Measurements from ENCODE around the gene FARSB.
"Not testable (repeated sequence)": the region's sequence is repeated elsewhere in the genome, so short reads cannot be mapped to it uniquely, and the experiment has no call there.

FARSB gene

DNA sequence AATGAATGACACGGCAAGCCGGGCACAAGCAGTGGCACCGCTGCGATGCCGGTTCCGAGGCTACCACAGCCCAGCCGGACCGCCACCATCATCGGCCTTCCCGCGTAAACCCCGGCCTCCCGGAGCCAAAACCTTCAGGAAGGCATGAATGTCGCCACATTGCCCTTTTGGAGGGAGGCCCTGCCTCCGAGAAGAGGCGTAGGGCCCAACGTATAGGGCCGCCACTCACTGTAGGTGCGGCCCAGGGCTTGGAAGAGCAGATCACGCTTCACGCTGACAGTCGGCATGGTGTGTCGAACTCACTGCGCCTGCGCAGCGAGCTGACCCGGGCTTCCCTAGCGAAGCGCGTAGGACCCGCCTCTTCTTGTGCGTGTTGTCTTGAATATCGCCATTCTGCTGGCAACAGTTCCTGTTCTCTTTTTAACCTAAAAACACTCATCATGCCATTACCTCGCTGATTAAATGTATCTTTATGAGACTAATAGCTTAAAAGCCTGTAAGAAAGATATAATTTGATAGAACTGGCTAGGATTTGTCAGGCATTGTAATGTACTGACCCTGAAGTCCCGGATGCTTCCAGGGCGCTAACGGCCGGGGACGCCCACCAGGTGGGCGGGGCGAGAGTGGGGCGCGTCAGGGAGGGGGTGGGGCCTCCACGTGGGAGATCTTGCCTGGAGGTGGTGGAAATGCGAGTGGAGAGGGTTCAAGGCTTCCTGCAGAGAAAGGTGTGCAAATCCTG, at the start of gene FARSB:
Gene FARSB (minus strand): TSS at position 306 of the 739 bp plus-strand sequence. CDS start 19 bp downstream, at position 287.
- H3K4me3 ChIP-seq (ENCODE audit: low read length): peak within 1 kb of the TSS; percentile 99
- peak; percentile 95 for DNase-seq (ENCODE audit: low read depth)
- TF ChIP-seq, protein P1, sequence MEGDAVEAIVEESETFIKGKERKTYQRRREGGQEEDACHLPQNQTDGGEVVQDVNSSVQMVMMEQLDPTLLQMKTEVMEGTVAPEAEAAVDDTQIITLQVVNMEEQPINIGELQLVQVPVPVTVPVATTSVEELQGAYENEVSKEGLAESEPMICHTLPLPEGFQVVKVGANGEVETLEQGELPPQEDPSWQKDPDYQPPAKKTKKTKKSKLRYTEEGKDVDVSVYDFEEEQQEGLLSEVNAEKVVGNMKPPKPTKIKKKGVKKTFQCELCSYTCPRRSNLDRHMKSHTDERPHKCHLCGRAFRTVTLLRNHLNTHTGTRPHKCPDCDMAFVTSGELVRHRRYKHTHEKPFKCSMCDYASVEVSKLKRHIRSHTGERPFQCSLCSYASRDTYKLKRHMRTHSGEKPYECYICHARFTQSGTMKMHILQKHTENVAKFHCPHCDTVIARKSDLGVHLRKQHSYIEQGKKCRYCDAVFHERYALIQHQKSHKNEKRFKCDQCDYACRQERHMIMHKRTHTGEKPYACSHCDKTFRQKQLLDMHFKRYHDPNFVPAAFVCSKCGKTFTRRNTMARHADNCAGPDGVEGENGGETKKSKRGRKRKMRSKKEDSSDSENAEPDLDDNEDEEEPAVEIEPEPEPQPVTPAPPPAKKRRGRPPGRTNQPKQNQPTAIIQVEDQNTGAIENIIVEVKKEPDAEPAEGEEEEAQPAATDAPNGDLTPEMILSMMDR (conservative IDR thresholded peaks at IDR 0.05; ENCODE audit: low read length): no peak

DNA sequence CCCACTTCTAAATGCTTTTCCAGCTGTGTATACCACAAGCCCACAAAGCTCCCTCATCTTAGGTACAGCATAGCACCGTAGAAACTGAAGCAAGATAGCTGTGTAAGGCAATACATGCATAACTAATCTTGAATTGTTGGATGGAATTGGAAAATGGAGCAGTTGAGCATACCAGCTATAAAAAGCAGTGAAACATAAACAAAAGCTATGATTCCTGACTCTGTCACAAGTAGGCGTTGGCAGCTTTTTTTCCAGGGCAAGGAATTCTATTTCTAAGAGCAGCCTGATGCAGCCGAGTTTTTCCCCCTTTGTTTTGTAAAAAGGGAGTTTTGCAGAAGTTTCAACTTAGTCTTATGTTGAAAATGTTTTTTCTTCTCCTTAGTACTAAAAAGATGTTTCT, 48.0 kb upstream of the FARSB start:
- TF ChIP-seq, protein P1 (conservative IDR thresholded peaks at IDR 0.05; ENCODE audit: low read length): no peak
- no peak for DNase-seq (ENCODE audit: low read depth)
- no peak overlapping the region for H3K4me3 ChIP-seq (ENCODE audit: low read length)

DNA sequence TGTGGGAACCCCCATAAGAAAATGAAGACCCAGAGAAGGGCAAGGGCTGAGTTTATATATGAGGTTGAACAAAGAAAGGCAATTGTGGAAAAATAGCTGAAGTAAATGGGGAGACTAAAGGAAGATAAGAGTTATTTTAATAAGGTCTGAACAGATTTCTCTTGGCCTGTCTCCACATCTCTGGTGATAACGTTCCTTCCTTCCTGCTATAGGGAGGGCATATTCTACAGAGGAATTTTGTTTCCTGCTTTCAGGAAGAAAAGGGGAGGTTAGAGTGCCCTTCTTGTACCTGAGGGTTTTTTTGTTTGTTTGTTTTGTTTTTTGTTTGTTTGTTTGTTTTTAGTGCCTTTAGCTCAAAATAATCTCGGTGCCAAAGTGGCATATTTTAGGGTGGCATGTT, 47.2 kb upstream of the FARSB start:
- TF ChIP-seq, protein P1 (conservative IDR thresholded peaks at IDR 0.05; ENCODE audit: low read length): no peak
- H3K4me3 ChIP-seq (ENCODE audit: low read length): no peak overlapping the region
- no peak for DNase-seq (ENCODE audit: low read depth)

DNA sequence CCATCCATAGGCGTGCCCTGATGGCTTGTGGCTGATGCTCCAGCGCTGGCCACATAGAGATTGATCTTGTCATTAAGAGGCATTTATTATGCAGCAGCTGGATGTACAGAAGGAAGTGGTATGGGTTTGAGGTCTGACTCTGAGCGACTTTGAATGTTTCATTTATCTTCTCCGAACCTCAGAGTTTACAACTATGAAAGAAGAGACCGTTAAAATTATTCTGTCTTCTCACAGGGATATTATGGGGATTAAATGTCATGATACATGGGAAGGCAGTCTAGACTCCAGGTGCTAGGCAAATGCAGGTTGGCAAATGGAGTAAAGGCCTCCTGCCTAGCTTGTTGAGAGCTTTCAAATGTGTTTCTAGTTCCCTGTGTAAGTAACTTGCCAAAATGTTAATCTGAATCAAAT, 45.8 kb upstream of the FARSB start:
- no peak overlapping the region for H3K4me3 ChIP-seq (ENCODE audit: low read length)
- DNase-seq (ENCODE audit: low read depth): no peak
- TF ChIP-seq, protein P1 (conservative IDR thresholded peaks at IDR 0.05; ENCODE audit: low read length): no peak

DNA sequence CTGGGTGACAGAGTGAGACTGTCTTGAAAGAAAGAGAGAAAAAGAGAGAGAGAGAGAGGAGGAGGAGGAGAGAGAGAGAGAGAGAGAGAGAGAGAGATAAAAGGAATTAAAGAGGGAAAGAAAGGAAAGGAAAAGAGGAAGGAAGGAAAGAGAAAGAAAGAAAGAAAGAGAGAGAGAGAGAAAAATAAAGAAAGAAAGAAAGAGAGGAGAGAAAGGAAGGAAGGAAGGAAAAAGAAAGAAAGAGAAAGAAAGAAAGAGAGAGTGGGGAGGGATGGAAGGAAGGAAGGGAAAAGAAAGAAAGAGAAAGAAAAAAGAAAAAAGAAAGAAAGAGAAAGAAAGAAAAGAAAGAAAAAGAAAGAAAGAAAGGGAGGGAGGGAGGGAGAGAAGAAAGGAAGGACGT, 45.3 kb upstream of the FARSB start:
- no peak for DNase-seq (ENCODE audit: low read depth)
- no peak overlapping the region for H3K4me3 ChIP-seq (ENCODE audit: low read length)
- TF ChIP-seq, protein P1 (conservative IDR thresholded peaks at IDR 0.05; ENCODE audit: low read length): no peak

DNA sequence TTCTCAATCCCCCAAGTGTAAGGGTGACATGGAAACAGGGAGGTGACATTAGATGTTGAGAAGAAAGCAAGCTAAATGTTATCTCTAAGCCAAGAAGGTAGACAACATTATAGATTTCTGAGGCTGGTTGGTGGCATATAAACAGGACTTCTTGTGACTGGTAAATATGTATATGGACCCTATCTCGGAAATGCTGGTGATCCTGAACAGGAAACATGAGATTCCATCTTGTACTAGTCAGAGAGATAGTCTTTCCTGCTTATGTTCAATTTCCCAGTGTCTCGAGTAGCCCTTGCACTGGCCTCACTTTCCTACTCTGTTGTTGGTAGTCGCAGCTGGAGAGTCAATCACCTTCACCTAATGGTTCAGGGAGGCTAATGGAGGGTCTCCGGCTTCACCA, 42.4 kb upstream of the FARSB start:
- DNase-seq (ENCODE audit: low read depth): no peak
- TF ChIP-seq, protein P1 (conservative IDR thresholded peaks at IDR 0.05; ENCODE audit: low read length): no peak
- H3K4me3 ChIP-seq (ENCODE audit: low read length): no peak overlapping the region

DNA sequence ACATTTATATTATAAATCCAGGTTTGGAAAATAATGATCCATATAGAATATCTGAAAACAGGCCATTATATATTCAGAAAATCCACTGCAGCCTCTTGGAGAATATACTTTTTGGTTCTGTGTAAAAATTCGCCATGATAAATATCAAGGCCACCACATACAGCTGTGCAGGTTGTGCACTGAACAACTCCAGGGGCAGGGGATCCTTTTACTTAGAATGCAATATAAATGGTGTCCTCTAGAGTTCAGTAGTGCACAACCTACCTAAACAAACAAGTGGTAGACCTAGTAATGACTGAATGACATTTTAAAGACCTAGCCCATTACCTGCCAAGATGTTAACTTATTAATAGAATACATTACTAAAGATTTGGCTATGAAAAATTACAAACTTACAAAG, 37.9 kb upstream of the FARSB start:
- TF ChIP-seq, protein P1 (conservative IDR thresholded peaks at IDR 0.05; ENCODE audit: low read length): peak; percentile 17; the same call in 1 of the 2 replicates
- no peak overlapping the region for H3K4me3 ChIP-seq (ENCODE audit: low read length)
- DNase-seq (ENCODE audit: low read depth): no peak

DNA sequence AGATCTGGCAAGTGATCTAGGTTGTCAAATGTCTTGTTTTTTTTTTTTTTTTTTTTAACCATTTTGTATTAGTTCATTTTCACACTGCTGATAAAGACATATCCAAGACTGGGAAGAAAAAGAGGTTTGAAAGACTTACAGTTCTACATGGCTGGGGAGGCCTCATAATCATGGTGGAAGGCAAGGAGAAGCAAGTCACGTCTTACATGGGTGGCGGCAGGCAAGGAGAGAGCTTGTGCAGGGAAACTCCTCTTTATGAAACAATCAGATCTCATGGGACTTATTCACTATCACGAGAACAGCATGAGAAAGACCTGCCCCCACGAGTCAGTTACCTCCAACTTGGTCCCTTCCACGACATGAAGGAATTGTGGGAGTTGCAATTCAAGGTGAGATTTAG, 37.5 kb upstream of the FARSB start:
- not testable (repeated sequence) for DNase-seq (ENCODE audit: low read depth); H3K4me3 ChIP-seq (ENCODE audit: low read length)
